ENCODE data around the gene EMID1. TPM values are rescaled to one million over a fixed set of nuclear protein-coding genes. Genes with fewer than 3 reads are reported as not detected.

EMID1 gene
- total RNA-seq, 1 donor: under 0.01 TPM

DNA sequence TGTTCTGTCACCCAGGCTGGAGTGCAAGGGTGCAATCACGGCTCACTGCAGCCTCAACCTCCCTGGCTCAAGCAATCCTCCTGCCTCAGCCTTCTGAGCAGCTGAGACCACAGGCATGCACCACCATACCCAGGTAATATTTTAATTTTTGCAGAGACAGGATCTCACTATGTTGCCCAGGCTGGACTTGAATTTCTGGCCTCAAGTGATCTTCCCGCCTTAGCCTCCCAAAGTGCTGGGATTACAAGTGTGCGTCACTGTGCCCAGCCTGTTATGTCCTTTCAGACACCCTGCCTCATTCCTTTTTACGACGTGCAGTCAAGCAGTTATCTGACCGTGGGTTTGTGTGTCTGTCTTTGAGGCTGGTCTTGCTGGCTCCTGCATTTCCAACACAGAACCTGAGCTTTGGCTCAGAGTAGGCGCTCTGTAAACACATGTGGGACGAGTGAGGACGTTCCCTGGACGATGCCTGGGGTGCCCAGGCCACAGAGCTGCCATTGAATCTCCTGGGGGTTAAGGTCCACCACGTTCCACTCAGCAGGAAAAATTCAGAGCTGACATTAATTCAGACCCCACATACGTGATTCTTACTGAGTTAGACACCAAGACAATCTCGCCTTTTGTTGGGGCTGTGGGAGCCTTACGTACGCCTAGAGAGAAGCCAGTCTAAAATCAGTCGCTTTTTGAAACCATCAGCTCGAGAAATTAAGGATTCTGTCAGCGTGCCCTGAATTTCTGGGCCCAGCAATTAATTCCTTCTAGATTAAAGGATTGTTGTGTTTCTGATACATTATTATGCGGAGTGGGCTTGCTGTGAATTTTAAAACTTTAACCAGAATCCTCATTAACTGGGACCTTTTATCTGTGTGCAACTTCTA lies 21.5 kb upstream of the EMID1 start:
- no peak overlapping the region for H3K4me3 ChIP-seq (ENCODE audit: low read depth, low read length)
- DNase-seq (ENCODE audit: low read depth): no peak
- TF ChIP-seq, protein P1, sequence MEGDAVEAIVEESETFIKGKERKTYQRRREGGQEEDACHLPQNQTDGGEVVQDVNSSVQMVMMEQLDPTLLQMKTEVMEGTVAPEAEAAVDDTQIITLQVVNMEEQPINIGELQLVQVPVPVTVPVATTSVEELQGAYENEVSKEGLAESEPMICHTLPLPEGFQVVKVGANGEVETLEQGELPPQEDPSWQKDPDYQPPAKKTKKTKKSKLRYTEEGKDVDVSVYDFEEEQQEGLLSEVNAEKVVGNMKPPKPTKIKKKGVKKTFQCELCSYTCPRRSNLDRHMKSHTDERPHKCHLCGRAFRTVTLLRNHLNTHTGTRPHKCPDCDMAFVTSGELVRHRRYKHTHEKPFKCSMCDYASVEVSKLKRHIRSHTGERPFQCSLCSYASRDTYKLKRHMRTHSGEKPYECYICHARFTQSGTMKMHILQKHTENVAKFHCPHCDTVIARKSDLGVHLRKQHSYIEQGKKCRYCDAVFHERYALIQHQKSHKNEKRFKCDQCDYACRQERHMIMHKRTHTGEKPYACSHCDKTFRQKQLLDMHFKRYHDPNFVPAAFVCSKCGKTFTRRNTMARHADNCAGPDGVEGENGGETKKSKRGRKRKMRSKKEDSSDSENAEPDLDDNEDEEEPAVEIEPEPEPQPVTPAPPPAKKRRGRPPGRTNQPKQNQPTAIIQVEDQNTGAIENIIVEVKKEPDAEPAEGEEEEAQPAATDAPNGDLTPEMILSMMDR (IDR thresholded peaks at IDR 0.05; ENCODE audit: insufficient read depth, low read depth, low read length): no peak

DNA sequence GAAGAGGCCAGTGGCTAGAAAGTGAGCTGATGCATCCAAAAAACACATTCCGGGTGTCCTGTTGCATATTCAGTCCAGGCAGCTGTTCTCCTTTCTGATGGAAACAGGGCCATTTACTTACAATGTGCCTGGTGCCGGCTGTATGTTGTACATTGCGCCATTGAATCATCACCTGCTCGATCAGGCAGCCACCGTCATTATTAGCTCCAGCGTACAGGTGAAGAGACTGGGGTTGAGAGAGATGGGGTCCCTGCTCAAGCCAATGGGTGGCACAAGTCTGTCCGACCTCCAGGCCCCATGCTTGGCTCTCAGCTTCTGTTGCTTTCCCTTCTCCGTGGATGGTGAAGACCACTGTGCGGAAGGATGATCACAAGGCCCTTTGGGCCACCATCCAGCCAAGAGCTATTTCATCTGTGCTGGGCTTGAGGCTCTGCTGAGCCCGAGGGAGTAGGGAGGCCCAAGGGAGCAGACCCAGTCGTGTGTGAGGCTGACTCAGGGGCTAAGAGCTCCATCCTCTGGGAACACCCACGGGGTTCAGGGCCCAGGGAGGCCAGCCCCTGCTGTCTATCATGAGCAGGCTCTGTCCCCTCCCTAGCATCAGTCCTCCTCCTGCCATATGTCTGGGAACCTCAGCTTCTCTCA lies 20.7 kb upstream of the EMID1 start:
- no peak overlapping the region for H3K4me3 ChIP-seq (ENCODE audit: low read depth, low read length)
- DNase-seq (ENCODE audit: low read depth): no peak
- TF ChIP-seq, protein P1 (IDR thresholded peaks at IDR 0.05; ENCODE audit: insufficient read depth, low read depth, low read length): no peak

DNA sequence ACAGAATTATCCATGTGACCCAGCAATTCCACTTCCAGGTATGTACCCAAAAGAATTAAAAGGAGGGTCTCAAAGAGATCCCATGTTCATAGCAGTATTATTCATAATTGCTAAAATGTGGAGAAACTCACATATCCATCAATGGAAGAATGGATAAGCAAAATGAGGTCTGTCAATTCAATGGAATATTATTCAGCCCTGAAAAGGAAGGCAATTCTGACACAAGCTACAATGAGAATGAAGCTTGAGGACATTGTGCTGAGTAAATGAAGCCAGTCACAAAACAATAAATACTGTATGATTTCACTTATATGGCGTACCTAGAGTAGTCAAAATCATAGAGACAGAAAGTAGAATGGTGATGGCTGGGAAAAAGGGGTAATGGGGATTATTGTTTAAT lies 19.4 kb upstream of the EMID1 start:
- no peak overlapping the region for H3K4me3 ChIP-seq (ENCODE audit: low read depth, low read length)
- DNase-seq (ENCODE audit: low read depth): no peak
- TF ChIP-seq, protein P1 (IDR thresholded peaks at IDR 0.05; ENCODE audit: insufficient read depth, low read depth, low read length): no peak

DNA sequence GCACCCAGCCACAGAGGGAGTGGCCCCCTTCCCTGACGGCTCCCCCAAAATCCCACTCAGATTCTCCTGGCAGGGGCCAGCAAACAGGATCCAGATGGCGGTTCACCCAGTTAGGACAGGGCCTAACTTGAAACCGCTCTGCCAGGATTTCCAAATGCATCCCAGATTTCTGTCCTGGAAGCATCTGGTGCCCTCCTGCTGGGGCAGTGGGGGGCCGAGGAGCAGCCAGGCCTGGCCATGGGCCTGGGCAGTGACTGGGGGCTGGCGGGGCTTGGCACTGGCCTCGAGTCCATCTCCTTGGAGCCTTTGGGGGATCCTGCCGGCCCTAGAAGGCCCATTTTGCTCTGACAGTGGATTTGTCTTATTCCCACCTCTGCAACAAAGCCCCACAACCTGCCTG lies 17.9 kb upstream of the EMID1 start:
- TF ChIP-seq, protein P1 (IDR thresholded peaks at IDR 0.05; ENCODE audit: insufficient read depth, low read depth, low read length): no peak
- DNase-seq (ENCODE audit: low read depth): no peak
- no peak overlapping the region for H3K4me3 ChIP-seq (ENCODE audit: low read depth, low read length)

DNA sequence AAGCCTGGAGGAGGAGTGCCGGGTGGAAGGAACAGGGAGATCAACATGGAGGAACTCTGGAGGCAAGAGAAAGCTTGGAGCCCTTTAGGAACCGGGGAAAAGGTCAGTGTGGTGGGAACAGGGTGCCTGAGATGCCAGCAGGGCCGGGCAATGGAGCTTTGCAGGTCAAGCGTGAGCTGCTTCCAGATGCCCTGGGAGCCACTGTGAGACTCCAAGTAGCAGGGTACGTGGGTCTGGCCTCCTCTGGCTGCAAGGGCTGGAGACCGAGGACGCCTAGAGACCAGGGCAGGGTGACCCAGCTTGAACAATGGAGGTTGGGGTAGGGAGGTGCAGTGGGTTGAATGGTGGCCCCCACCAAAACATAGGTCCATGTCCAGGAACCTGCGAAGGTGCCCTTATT lies 15.6 kb upstream of the EMID1 start:
- H3K4me3 ChIP-seq (ENCODE audit: low read depth, low read length): no peak overlapping the region
- DNase-seq (ENCODE audit: low read depth): no peak
- TF ChIP-seq, protein P1 (IDR thresholded peaks at IDR 0.05; ENCODE audit: insufficient read depth, low read depth, low read length): no peak

DNA sequence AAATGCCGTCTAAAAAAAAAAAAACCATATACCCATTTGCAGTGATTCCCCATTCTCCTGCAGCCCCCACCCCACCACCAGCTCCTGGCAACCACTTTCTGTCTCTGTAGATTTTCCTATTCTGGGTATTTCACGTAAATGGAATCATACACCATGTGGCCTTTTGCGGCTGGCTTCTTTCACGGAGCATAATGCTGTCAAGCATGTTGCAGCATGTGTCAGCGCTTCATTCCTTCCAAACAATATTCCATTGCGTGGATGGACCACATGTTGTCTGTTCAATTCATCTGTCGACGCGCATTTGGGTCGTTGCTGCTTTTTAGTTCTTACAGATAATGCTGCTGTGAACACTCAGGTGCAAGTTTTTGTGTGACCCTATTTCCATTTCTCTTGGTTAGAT lies 14.8 kb upstream of the EMID1 start:
- no peak for DNase-seq (ENCODE audit: low read depth)
- no peak overlapping the region for H3K4me3 ChIP-seq (ENCODE audit: low read depth, low read length)
- TF ChIP-seq, protein P1 (IDR thresholded peaks at IDR 0.05; ENCODE audit: insufficient read depth, low read depth, low read length): no peak

Data from fibroblast of villous mesenchyme (primary cell).